NCI-H1694 treated with DMSO at 0.1 percent for 48 hours (cell line): Measurements from ENCODE around the gene MAN1C1.

Experiments
- DNase-seq: peaks from one replicate; lab custom pipeline; 2025; lab: John Stamatoyannopoulos, UW

The MAN1C1 gene

GRCh38 chr1:25740071-25740470, 123.5 kb downstream of the MAN1C1 start:
- no peak for DNase-seq

DNA sequence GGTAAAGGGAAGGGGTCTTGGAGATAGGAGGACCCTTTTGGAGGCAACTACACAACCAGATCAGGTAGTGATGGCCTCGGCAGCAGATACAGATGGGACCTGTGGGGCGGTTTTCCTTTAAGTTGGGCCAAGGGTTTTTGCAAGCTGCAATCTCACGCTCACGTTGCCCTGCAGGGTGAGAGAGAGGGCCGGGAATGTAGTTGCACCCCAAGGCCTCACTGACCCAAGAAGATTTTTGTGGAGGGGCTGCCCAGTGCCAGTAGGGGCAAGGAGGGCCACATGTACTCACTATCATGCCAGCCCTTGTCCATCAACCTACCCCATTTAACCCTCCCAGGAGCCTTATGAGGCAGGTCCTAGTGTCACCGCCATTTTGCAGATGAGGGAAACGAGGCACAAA, 125.7 kb downstream of the MAN1C1 start:
- no peak for DNase-seq

DNA sequence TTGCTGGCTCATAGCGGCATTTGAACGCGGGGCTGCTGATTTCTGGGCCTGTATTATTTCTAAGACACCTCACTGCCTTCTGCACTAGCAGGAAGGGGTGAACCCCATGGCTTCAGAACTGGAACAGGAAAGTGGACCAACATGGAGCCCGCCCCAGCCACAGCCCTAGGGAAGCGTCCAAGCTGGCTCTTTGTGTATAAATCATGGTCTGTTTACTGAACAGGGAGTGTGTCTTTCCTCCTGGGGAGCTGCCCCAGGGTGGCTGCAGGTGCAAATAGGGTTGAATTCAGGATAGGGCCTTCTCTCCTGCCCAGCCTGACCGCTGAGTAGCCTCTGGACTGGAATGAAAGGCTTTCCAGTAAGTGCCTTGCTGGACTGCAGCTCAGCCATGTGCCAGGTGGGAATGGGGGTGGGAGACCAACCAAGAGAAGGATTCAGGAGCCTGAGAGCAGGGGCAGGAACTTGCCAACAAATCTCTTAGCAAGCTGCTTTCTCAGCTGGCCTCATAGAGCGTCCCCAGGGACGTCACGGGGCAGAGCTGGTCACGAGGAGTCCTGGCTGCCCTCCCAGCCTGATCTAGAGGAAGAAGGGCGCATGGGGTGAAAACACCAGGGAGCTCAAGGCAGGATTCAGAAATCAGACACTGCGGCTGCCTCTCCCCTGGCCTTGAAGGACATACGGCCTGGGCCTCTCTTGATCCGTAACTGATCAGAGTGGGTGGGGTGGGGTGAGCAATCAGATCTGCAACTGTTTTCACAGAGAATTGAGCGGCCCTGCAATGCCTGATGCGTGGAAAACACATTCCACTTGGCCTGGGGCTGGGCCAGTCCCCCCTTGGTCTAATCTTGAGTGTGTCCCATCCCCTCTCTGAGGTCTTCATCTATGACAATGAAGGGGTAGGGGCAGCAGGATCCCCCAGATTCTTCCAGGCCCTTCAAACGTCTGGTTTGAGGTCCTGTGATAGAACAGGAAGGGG, 126.9 kb downstream of the MAN1C1 start:
- DNase-seq, result peak; percentile 29

DNA sequence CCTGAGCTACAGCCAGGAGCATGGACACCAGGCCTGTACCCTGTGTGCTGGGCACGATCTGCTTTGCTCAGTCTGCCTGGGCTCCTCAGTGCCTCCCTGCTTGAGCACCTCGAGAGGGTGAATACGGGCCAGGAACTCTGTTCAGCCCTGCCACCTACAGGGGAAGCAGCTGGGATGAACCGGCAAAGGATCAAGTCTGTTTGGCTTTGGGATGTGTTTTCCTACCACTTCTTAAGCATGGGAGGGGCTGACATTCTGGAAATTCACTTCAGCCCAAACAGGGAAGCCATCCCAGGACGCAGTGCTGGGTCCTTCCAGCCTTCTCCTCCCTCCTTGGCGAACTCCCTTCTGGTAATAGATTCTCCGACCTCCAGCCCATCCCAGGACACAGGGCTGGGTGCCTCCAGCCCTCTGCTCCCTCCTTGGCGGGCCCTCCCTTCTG, 127.6 kb downstream of the MAN1C1 start:
- peak; percentile 52 for DNase-seq

DNA sequence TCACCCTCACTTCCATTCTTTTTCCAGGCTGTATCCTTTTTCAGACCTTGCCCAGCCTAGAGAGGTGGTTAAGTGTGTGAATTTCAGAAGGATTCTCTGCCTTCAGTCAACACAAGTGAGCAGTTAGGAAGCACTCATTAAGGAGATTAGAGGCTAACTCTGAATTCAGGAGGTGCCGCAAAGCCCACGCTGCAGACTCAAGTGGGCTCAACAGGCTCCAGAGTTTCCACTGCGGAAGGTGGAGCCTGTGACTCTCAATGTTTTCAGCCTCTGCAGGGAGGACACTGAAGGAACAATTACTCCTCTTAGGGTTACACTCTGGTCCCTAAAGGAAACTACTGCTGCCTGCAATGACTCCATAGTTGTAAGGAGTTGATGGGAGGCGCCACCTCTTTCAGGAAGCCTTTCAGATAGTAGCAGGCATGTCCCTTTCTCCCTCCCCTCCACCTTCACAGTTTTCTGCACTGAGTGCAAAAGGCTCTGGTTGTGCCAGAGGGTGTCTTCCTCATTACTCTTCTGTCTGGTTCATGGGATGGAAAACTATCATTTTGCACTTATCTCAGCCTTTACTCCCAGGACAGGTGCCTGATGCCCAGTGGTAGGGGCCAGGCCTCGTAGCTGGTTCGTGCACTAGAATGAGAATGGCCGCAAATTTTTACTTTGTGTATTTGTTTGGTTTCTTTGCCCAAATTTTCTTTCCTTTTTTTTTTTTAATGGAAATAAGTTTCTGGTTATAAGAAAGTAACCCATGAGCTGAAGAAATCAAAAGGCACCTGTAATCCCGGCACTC, 128.2 kb downstream of the MAN1C1 start:
- no peak for DNase-seq

- no peak for DNase-seq
These were observed 129.9 kb downstream of the MAN1C1 start for GRCh38 chr1:25746299-25747045.

DNA sequence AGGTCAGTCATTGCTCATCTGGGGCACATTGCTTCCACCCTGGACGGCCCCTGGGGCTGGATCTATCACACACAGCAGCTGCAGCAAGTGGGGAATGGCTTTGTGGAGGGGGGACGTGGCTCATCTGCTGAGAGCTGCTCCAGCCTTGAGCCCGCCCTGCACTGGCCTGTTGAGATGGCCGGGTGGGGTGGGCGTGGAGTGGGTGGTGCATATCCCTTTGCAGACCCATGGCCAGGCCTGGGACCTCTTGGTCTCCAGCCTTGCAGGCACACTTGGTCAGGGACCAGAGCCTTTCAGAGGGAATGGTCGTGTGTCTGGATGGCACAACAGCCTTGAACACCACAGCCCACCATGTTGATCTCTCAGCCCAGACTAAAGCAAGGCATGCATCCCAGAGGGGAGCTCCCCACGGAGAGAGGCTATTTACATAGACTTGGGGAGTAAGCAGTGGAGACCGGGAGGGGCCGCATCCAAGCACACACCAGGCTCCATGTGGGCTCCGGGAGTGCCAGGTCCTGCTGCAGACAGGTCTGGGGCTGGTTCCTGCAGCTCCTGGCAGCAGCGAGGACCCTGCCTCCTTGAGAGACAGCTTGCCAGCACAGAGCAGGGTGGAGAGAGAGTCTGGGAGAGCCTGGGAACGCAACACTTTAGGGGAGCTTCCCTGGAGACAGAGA, 130.6 kb downstream of the MAN1C1 start:
- DNase-seq, result no peak

DNA sequence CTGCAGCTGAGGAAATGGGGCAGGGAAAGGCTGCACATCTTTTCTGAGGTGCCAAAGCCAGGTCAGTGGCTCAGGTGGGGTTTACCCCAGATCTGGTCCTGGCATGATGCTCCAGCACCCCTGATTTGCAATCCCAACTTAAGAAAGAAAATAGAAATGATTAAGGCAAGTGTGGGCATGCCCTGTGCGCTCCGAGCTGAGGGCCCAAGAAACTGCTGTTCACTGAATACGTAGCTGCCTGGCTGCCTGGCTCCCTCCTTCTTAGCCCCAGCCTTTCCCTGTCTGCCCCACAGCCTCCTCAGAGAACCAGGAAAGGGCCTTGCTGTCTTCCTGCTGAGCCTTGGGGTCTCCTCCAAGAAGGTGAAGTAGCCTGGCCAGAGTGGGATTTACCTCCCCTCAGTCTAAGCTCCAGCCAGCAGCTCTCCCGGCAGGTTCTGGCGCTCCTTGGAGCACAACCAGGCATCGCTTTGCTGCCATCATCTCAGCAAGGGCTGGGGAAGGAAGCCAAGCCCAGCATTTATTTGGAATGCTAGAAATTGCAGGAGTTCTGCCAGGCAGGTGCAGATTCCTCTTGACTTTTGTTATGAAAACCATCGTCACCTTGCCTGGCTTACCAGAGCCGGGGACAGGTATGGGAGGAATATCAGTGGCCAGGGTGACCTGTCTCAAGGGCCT, 132.1 kb downstream of the MAN1C1 start:
- DNase-seq, result no peak

GRCh38 chr1:25750923-25751605, 134.5 kb downstream of the MAN1C1 start:
- DNase-seq, result no peak

DNA sequence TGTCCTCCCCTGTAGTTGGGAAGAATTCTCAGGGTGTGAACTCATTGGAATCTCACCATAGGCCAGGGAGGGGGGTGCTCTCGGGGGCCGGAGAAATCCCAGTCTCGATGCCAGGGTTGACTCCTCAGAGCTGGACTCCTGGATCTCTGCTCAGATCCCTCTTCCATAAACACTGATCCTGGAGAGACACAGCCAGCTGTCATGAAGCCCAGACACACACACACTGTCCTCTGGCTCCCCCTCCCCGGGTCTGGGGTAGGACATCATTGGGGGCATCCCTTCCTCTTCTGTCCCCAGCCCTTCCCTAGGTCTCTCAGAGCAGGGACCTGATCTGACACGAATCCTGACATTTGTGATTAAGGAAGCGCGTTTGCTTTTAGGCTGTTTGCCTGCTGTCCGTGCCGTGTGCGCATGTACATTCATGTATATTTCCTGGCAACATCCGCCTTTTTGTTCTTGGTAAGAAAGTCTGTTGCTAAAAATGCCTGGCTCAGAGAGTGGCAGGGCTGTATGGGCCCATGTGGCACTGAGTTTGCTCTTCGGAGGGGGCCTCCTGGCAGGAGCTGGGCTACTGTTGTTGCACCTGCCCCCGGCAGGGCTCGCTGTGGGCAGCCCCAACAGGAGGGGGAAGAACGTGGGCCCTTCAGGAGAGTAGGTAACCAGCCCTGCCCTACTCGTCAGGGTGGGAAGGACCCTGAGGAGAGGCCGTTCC, 138.0 kb downstream of the MAN1C1 start:
- DNase-seq, result peak; percentile 91

DNA sequence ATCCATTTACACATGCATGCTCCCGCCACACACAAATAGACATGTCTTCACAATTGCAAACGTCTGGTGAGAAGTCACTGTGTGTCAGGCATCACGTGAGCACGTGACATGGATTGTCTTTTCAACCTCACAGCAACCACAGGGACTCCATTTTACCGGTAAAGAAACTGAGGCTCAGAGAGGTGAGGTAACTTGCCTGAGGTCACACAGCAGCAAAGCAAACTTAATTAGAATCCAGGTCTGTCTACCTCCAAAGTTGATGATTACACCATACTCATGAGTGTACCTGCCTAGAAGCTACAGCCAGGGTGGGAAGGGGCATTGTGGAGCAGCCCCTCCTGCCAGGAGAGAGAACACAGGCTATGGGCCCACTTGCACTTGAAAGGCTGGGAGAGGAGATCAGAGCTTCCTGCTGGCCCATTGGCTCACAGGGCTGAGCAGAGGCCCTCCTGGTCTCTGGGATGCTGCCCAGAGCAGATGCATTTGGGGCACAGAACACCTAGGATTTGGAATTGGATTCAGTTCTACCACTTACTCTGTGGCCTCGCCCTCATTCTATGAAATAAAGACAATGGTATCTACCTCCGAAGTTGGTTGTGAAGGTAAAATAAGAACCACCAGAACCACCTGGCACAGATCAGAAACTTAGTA, 139.0 kb downstream of the MAN1C1 start:
- DNase-seq, result no peak

GRCh38 chr1:25756215-25756614, 139.6 kb downstream of the MAN1C1 start:
- no peak for DNase-seq

- no peak for DNase-seq
These were observed 140.7 kb downstream of the MAN1C1 start for GRCh38 chr1:25757151-25757845.

DNA sequence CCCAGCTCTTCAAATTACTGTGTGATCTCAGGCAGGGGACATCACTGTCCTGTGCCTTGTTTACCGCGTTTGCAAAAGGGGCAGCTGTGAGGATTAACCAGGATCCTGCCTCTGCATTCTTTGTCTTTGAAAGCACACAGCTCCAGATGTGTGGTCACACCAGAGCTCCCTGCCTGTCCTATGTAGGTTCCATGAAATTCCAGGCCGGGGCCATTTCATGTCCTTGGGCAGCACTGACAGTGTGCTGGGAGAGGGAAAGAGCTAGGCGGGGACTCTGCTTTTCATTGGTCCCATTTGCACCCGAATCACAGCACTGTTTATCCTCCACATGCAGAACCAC, 141.2 kb downstream of the MAN1C1 start:
- peak; percentile 36 for DNase-seq

- no peak for DNase-seq
These were observed 142.0 kb downstream of the MAN1C1 start for GRCh38 chr1:25758466-25759070.

GRCh38 chr1:25760122-25760719, 143.6 kb downstream of the MAN1C1 start:
- DNase-seq, result no peak

DNA sequence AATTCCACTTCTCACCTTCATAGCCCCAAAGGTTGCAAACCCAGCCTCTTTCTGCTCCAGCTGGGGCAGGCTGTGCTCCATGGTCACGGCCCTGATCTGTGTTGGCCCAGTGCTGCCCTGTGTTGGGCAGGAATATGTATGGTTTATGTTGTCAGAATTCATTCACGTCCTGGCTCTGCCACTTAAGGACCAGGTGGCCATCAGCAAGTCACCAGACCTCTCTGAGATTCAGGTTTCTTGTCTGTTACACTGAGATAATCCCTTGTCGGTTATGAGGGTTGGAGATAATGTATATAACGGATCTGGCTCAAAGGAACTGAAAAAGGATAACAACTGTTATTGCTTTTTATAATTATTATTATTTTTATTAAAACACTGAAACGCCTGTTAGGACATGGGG, 144.3 kb downstream of the MAN1C1 start:
- DNase-seq, result no peak

DNA sequence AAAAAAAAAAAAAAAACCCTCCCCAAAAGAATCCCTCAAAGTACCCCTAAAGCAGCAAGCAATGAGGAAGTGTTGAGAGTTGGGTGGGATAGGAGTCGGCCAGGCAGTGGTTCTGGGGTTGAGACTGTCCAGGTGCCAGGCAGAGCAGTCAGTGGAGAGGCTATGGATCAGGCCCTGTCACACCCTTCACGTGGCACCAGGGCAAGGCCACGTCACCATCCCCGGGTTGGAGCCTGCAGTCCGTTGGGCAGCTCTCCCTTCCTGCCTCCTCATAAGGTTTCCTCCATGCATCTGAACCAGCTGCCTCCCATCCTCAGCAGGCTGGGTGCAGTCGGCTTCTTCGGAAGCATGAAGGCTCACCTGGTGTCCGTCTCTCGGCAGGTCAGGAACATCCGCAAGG, 146.9 kb downstream of the MAN1C1 start:
- DNase-seq, result no peak
